OCI-LY7 (cell line): Measurements from ENCODE around the gene TESMIN. TPM values are rescaled to one million over a fixed set of nuclear protein-coding genes. Genes with fewer than 3 reads are reported as not detected.

ENCODE experiments used
- BruUV-seq: library from RNA; stranded (reverse); fragments of 400-500 nt; replicated peaks from 2 replicates; lab custom pipeline; 2021; lab: Mats Ljungman, UMichigan
- CTCF ChIA-PET: fragments of 300-600 bp; sonication (Branson Sonifier 250); formaldehyde crosslinking; loops from one replicate; lab custom pipeline; 2022; ENCODE audit warnings: antibody characterized with exemption; ENCODE audit not compliant: unreplicated experiment; lab: Charles Lee
- POLR2A ChIA-PET: fragments of 300-600 bp; sonication (Branson Sonifier 250); formaldehyde crosslinking; loops from one replicate; lab custom pipeline; 2022; ENCODE audit warnings: antibody characterized with exemption; lab: Charles Lee
- DNase-seq: peaks from one replicate; pipeline ENCODE4 v3.0.0-alpha.2; 2015; ENCODE audit warnings: low spot score
- H2AFZ ChIP-seq: fragments of 200-600 bp; sonication (generic), shearing (Covaris generic); 2 replicates; pipeline ENCODE4 v1.6.1; 2014; ENCODE audit warnings: mild to moderate bottlenecking, antibody characterized with exemption, low read length, moderate library complexity
- H3K27ac ChIP-seq: fragments of 200-600 bp; sonication (generic); 2 replicates; pipeline ENCODE4 v1.5.1; 2014; ENCODE audit warnings: mixed run types, low read depth, mild to moderate bottlenecking, moderate library complexity, low read length, inconsistent platforms; ENCODE audit not compliant: poor library complexity, severe bottlenecking
- H3K36me3 ChIP-seq: fragments of 200-600 bp; sonication (generic); 2 replicates; pipeline ENCODE4 v1.6.1; 2014; ENCODE audit warnings: mild to moderate bottlenecking, antibody characterized with exemption, low read length, moderate library complexity, mixed read lengths; ENCODE audit not compliant: insufficient read depth
- H3K4me1 ChIP-seq: fragments of 200-600 bp; sonication (generic); 2 replicates; pipeline ENCODE4 v1.5.1; 2014; ENCODE audit warnings: mild to moderate bottlenecking, low read length; ENCODE audit not compliant: insufficient read depth, poor library complexity, severe bottlenecking
- H3K4me2 ChIP-seq: fragments of 200-600 bp; sonication (generic); 2 replicates; pipeline ENCODE4 v1.6.1; 2014; ENCODE audit warnings: mild to moderate bottlenecking, low read length
- H3K4me3 ChIP-seq: fragments of 200-600 bp; sonication (generic); 2 replicates; pipeline ENCODE4 v1.5.1; 2014; ENCODE audit warnings: mild to moderate bottlenecking, low read depth, low read length; ENCODE audit not compliant: poor library complexity, severe bottlenecking
- H3K79me2 ChIP-seq: fragments of 200-600 bp; sonication (generic); 2 replicates; pipeline ENCODE4 v1.6.1; 2016; ENCODE audit warnings: low read depth, mild to moderate bottlenecking, low read length, moderate library complexity, mixed read lengths; ENCODE audit not compliant: insufficient read depth
- H3K9me2 ChIP-seq: fragments of 200-600 bp; sonication (generic); 2 replicates; pipeline ENCODE4 v1.6.1; 2016; ENCODE audit warnings: mild to moderate bottlenecking, low read length, mixed read lengths; ENCODE audit not compliant: insufficient read depth
- H3K9me3 ChIP-seq: fragments of 200-600 bp; sonication (generic); 2 replicates; pipeline ENCODE4 v1.6.1; 2014; ENCODE audit warnings: mild to moderate bottlenecking, mixed run types, low read length, mixed read lengths
- H4K20me1 ChIP-seq: fragments of 200-600 bp; sonication (generic); 2 replicates; pipeline ENCODE4 v1.6.1; 2014; ENCODE audit warnings: mild to moderate bottlenecking, antibody characterized with exemption, low read length, moderate library complexity, mixed read lengths; ENCODE audit not compliant: insufficient read depth
- EZH2phosphoT487 ChIP-seq: fragments of 200-600 bp; sonication (generic); IDR thresholded peaks from 2 replicates; pipeline ENCODE4 v1.6.1; 2018; ENCODE audit warnings: low read depth, borderline replicate concordance, mild to moderate bottlenecking, mixed run types, antibody characterized with exemption, low read length, moderate library complexity, mixed read lengths
- intact Hi-C: fragments of 100-400 bp; cut with micrococcal nuclease; formaldehyde crosslinking; loops from one replicate; pipeline ENCODE4 v1.10.0; 2022; ENCODE audit not compliant: unreplicated experiment
- total RNA-seq, 2 experiments: library from RNA; depleted of rRNA in 1 of 2; stranded (reverse); fragments of >200 nt in 1 of 2; shearing (Covaris generic) in 1 of 2; gene quantifications; 2 replicates each; pipeline ENCODE4 v1.2.3, GENCODE V29; 2014 to 2022
- TF ChIP-seq, protein P1 (sequence below): fragments of 200-600 bp; sonication (generic); conservative IDR thresholded peaks from 2 replicates; pipeline ENCODE4 v1.5.1; 2014; ENCODE audit warnings: mild to moderate bottlenecking, antibody characterized with exemption, low read length, moderate library complexity, mixed read lengths

Gene TESMIN
- total RNA-seq, 2 experiments from 2014 or later = 13.0 to 19.4 TPM

DNA sequence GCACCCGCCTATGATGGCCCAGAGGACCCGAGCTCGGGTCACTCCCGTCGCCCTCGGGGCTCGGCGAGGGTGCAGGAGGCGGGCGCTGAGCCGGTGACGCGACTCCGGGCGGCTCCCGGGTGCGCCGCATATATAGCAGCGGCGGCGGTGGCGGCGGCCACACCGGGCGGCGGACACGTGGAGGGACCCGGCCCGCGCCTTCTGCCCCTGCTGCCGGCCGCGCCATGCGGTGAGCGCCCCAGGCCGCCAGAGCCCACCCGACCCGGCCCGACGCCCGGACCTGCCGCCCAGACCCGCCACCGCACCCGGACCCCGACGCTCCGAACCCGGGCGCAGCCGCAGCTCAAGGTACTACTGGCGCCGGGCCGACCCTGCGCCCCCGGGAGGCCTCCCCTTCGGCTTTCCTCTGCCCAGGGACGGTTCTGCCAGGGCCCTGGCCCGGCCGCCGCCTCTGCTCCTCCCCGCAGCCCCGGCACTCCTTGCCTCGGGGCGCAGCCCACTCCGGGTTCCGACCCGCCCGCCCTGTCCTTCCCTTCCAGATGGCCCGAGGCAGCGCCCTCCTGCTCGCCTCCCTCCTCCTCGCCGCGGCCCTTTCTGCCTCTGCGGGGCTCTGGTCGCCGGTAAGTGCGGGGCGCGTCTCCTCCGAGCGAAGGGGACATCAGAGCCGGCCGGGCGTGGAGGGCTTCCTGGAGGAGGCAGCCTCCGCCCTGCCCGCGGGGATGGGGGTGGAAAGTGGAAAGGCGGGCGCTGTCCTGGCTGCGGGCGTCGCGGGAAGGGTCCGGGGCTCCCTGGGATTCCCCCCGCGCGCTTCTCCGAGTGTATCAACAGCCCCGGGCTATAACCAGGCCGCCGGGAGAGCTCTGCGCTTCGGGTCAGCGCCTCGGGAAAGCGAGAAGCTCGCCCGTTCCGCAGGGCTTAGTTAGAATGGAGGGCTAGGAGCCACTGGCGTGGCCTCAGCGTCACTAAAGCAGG lies 66.6 kb downstream of the TESMIN start, which contains the start of gene GAL:
GAL (plus strand) TSS at position 160 of the 972 bp plus-strand sequence; CDS start at position 540, 380 bp downstream.
- H3K4me2 ChIP-seq = no peak within 1 kb of the TSS

DNA sequence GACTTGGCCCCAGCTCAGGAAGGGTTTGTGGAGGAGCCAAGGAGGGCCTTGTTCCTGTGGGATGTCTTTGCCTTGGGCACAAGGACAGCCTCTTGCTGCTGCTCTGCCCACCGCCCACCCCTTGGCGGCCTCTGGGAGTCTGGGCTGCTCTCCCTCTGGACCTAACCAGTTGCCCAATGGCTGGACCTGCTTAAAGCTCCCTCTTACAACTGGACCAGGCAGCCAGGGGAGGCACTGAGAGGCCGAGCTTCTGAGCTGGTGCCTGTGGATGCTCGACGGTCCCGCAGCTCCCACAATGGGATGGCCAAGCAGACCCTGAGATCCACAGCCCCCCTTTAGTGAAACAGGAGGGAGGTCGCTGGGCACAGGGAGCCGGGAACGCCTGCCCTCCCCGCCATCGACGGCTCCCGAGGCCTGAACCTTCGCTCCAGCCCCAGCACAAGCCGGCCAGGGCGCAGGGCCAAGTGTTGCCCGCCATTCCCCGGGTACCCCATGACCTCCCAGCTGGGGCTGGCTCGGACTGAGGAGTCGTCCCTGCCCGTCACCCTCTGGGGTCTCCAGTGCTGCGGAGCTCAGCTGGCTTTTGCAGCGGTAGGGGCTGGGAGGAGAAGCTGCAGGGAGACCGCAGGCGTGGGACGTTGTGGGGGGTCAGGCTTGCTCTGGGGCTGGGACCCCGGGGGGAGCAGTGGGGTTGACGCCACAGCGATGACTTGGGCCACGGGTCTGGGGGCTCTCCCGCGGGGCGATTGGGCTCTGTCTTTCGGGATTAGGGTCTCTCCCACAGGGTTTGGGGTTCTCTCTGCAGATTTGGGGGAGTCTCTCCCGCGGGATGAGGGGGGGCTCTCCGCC lies 67.6 kb downstream of the TESMIN start:
- DNase-seq = no peak
- Histone ChIP-seq H3K9me2 (no peaks in the 10 kb centered on the region), H3K9me3 (no peaks in the 10 kb centered on the region), H3K27ac (no peak overlapping the region), H2AFZ (no peak overlapping the region), H3K36me3 (no peaks in the 10 kb centered on the region), H4K20me1 (no peaks in the 10 kb centered on the region), H3K4me3 (no peak overlapping the region), H3K79me2 (no peaks in the 10 kb centered on the region), H3K4me1 (no peaks in the 10 kb centered on the region), H3K4me2 (no peak overlapping the region)
- BruUV-seq = no TSS peak
- ChIA-PET POLR2A (no interaction called here), CTCF (no interaction called here)
- intact Hi-C loops = no loop called here
- no peak for TF ChIP-seq EZH2phosphoT487
- TF ChIP-seq, protein P1, sequence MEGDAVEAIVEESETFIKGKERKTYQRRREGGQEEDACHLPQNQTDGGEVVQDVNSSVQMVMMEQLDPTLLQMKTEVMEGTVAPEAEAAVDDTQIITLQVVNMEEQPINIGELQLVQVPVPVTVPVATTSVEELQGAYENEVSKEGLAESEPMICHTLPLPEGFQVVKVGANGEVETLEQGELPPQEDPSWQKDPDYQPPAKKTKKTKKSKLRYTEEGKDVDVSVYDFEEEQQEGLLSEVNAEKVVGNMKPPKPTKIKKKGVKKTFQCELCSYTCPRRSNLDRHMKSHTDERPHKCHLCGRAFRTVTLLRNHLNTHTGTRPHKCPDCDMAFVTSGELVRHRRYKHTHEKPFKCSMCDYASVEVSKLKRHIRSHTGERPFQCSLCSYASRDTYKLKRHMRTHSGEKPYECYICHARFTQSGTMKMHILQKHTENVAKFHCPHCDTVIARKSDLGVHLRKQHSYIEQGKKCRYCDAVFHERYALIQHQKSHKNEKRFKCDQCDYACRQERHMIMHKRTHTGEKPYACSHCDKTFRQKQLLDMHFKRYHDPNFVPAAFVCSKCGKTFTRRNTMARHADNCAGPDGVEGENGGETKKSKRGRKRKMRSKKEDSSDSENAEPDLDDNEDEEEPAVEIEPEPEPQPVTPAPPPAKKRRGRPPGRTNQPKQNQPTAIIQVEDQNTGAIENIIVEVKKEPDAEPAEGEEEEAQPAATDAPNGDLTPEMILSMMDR = no peak

More for the DNA sequence above, 66.6 kb downstream of the TESMIN start, which contains the start of gene GAL:
- no peak for DNase-seq
- ChIA-PET POLR2A (no interaction called here), CTCF (no interaction called here)
- no TSS peak for BruUV-seq
- H3K36me3 ChIP-seq = no peaks in the 10 kb centered on the region
- no peak within 1 kb of the TSS for H3K4me3 ChIP-seq
- no peaks in the 10 kb centered on the region for H3K9me2 ChIP-seq
- H4K20me1 ChIP-seq = no peaks in the 10 kb centered on the region
- no peaks in the 10 kb centered on the region for H3K4me1 ChIP-seq
- no peak within 1 kb of the TSS for H3K27ac ChIP-seq
- intact Hi-C loops = no loop called here
- no peak within 1 kb of the TSS for H2AFZ ChIP-seq
- no peak for TF ChIP-seq EZH2phosphoT487
- TF ChIP-seq, protein P1 = no peak
- H3K9me3 ChIP-seq = no peaks in the 10 kb centered on the region
- H3K79me2 ChIP-seq = no peaks in the 10 kb centered on the region
